ENCODE data around the gene PITRM1. TPM values are rescaled to one million over a fixed set of nuclear protein-coding genes. Genes with fewer than 3 reads are reported as not detected.
A peak's percentile ranks its signal among the peaks of the same experiment; 100 is the strongest.

PITRM1 gene
- total RNA-seq, 1 donor from 2014 or later = 60.3 TPM

DNA sequence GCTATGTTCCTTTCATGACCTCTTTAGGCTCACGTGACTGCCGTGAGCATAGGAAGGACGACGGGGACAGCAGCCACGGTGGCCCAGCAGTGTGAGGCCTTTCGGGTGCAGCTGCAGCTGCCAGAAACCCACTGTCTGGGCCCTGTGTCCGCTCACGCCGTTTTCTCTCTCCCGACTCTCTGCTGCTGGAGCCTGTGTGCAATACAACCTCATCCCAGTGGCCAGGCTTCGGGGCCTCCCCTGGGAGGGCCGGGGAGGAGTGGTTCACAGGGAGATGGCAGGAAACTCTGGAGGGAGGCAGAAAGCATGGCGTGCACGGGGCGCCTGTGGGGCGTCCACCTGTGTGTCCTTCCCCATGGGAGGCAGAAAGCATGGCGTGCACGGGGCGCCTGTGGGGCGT lies 66.7 kb downstream of the PITRM1 start:
- H3K27ac Mint-ChIP-seq (ENCODE audit: unreplicated experiment) = no peak overlapping the region
- no peak for DNase-seq (ENCODE audit: low spot score)
- peaks cover 5% of the 10 kb centered on the region for H3K4me1 Mint-ChIP-seq (ENCODE audit: unreplicated experiment)
- TF ChIP-seq, protein P1, sequence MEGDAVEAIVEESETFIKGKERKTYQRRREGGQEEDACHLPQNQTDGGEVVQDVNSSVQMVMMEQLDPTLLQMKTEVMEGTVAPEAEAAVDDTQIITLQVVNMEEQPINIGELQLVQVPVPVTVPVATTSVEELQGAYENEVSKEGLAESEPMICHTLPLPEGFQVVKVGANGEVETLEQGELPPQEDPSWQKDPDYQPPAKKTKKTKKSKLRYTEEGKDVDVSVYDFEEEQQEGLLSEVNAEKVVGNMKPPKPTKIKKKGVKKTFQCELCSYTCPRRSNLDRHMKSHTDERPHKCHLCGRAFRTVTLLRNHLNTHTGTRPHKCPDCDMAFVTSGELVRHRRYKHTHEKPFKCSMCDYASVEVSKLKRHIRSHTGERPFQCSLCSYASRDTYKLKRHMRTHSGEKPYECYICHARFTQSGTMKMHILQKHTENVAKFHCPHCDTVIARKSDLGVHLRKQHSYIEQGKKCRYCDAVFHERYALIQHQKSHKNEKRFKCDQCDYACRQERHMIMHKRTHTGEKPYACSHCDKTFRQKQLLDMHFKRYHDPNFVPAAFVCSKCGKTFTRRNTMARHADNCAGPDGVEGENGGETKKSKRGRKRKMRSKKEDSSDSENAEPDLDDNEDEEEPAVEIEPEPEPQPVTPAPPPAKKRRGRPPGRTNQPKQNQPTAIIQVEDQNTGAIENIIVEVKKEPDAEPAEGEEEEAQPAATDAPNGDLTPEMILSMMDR (IDR thresholded peaks at IDR 0.05; ENCODE audit: unreplicated experiment) = no peak
- H3K9me3 Mint-ChIP-seq (ENCODE audit: unreplicated experiment) = no peaks in the 10 kb centered on the region
- peaks cover 29% of the 10 kb centered on the region for H3K36me3 Mint-ChIP-seq (ENCODE audit: low read depth, unreplicated experiment)
- H3K4me3 Mint-ChIP-seq (ENCODE audit: unreplicated experiment) = no peak overlapping the region
- peaks cover 5% of the 10 kb centered on the region for H3K27me3 Mint-ChIP-seq (ENCODE audit: unreplicated experiment)

DNA sequence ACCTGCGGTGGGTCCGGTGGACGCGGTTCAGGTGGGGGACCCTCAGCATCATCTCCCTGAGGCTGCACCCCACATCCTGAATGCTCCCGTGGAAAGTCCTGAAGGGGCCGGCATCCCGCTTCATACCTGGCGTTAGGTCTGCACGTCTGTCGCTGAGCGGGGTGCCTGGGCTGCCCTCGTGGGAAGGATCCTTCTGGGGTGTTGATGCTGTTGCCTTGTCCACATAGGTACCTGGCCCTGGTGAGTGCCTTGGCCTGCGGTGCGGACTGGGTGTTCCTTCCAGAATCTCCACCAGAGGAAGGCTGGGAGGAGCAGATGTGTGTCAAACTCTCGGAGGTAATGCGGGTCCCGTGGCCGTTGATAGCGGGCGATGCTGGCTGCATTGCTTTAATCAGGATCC lies 67.4 kb downstream of the PITRM1 start:
- no peak overlapping the region for H3K27ac Mint-ChIP-seq (ENCODE audit: unreplicated experiment)
- DNase-seq (ENCODE audit: low spot score) = no peak
- peaks cover 5% of the 10 kb centered on the region for H3K27me3 Mint-ChIP-seq (ENCODE audit: unreplicated experiment)
- TF ChIP-seq, protein P1 (IDR thresholded peaks at IDR 0.05; ENCODE audit: unreplicated experiment) = no peak
- H3K4me1 Mint-ChIP-seq (ENCODE audit: unreplicated experiment) = peaks cover 5% of the 10 kb centered on the region
- no peak overlapping the region for H3K4me3 Mint-ChIP-seq (ENCODE audit: unreplicated experiment)
- H3K9me3 Mint-ChIP-seq (ENCODE audit: unreplicated experiment) = no peaks in the 10 kb centered on the region
- peaks cover 27% of the 10 kb centered on the region for H3K36me3 Mint-ChIP-seq (ENCODE audit: low read depth, unreplicated experiment)

DNA sequence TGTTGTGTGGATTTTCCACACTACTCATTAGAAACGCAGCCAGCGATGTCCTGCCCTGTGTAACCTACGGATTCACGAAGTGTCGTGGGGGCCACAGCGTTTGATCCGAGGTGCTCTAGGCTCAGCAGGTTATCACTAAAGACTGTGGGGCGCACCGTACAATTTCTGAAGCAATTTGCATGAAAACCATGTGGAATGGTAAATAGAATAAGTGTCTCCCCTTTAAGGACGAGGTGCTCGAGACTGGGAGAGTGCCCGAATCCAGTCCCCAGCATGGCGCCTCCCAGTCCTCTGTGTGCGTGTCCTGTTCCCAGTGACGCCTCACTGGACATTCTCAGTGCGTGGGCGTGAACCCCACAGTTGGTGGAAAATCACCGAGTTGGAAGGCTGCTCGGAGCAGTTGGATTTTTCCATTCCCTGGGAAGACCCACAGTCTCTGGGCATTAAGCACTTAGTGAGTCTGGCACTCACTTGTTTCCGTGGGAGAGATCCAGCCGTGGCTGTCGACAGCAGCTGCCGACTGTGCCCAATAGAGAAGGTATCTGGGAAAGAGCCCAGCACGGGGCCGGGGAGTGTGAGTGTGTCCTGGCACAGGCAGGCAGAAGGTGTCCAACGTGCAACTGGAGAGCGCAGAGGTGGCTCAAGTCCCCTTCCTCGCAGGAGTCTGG lies 68.2 kb downstream of the PITRM1 start:
- no peak overlapping the region for H3K4me3 Mint-ChIP-seq (ENCODE audit: unreplicated experiment)
- H3K27ac Mint-ChIP-seq (ENCODE audit: unreplicated experiment) = no peak overlapping the region
- H3K4me1 Mint-ChIP-seq (ENCODE audit: unreplicated experiment) = peaks cover 5% of the 10 kb centered on the region
- H3K36me3 Mint-ChIP-seq (ENCODE audit: low read depth, unreplicated experiment) = peaks cover 33% of the 10 kb centered on the region
- H3K9me3 Mint-ChIP-seq (ENCODE audit: unreplicated experiment) = no peaks in the 10 kb centered on the region
- H3K27me3 Mint-ChIP-seq (ENCODE audit: unreplicated experiment) = peaks cover 3% of the 10 kb centered on the region
- no peak for DNase-seq (ENCODE audit: low spot score)
- TF ChIP-seq, protein P1 (IDR thresholded peaks at IDR 0.05; ENCODE audit: unreplicated experiment) = no peak

DNA sequence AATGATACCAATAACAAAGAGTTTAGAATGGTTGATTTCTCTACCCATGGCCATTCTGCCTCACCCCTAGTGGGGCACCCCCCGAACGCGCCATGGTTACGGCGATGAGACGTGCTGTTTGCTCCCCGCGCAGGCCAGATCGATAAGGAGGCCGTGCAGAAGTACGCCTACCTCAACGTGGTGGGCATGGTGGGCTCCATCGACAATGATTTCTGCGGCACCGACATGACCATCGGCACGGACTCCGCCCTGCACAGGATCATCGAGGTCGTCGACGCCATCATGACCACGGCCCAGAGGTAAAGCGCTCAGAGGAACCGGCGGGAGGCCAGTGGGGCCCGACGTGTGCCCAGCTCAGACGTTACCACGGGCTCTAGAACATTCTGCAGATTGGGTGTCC lies 68.9 kb downstream of the PITRM1 start:
- H3K36me3 Mint-ChIP-seq (ENCODE audit: low read depth, unreplicated experiment) = peaks cover 33% of the 10 kb centered on the region
- TF ChIP-seq, protein P1 (IDR thresholded peaks at IDR 0.05; ENCODE audit: unreplicated experiment) = no peak
- DNase-seq (ENCODE audit: low spot score) = no peak
- H3K27me3 Mint-ChIP-seq (ENCODE audit: unreplicated experiment) = peaks cover 3% of the 10 kb centered on the region
- H3K27ac Mint-ChIP-seq (ENCODE audit: unreplicated experiment) = no peak overlapping the region
- H3K9me3 Mint-ChIP-seq (ENCODE audit: unreplicated experiment) = no peaks in the 10 kb centered on the region
- no peak overlapping the region for H3K4me3 Mint-ChIP-seq (ENCODE audit: unreplicated experiment)
- peaks cover 5% of the 10 kb centered on the region for H3K4me1 Mint-ChIP-seq (ENCODE audit: unreplicated experiment)

DNA sequence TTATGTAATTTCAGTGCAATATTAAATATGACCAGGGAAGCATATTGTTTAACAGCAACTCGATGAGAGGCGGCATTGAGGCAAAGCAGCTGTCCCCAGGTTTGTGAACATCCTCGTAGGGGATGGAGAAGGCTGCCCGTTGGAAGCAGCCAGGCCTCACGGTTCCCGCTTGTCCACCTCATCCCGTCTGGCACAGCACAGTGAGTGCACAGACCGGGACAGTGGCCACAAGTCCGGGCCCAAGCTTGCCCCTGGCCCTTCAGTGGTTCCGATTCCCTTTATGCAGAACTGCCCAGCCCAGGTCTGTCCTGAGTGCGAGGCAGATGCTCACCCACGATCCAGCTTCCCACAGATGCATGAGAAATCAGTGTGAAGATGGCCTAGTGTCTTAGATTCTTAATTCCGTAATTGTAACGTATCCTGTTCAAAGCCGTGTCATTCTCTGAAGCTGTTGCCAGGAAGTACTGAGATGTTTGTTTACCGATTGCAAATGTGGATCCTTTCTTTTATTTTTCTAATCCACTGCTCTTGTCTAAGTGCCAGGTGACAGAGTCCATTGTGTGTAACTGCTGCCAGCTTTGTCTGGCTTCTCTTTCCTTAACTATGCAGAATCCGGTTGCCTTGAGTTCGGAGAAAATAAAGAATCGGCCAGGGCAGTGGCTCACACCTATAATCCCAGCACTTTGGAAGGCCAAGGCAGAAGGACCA lies 69.7 kb downstream of the PITRM1 start:
- Mint-ChIP-seq H3K4me3 (ENCODE audit: unreplicated experiment) (peak overlapping the region; percentile 28), H3K4me1 (ENCODE audit: unreplicated experiment) (peaks cover 5% of the 10 kb centered on the region), H3K27ac (ENCODE audit: unreplicated experiment) (peak overlapping the region; percentile 54), H3K9me3 (ENCODE audit: unreplicated experiment) (no peaks in the 10 kb centered on the region), H3K36me3 (ENCODE audit: low read depth, unreplicated experiment) (peaks cover 33% of the 10 kb centered on the region), H3K27me3 (ENCODE audit: unreplicated experiment) (peaks cover 1% of the 10 kb centered on the region)
- no peak for DNase-seq (ENCODE audit: low spot score)
- TF ChIP-seq, protein P1 (IDR thresholded peaks at IDR 0.05; ENCODE audit: unreplicated experiment) = no peak
